SK-N-MC (cell line): ENCODE results near the gene GPC5.
A peak's percentile ranks its signal among the peaks of the same experiment; 100 is the strongest.
"Not testable (repeated sequence)": the region's sequence is repeated elsewhere in the genome, so short reads cannot be mapped to it uniquely, and the experiment has no call there.

Source experiments
- DNase-seq: peaks from one replicate; pipeline ENCODE4 v3.0.0-alpha.2; 2011; ENCODE audit warnings: low read depth, low spot score
- H3K27ac ChIP-seq: fragments of 200-600 bp; sonication (generic); 2 replicates; pipeline ENCODE4 v1.5.1; 2016; ENCODE audit warnings: mixed run types
- H3K36me3 ChIP-seq: fragments of 200-600 bp; sonication (generic); 2 replicates; pipeline ENCODE4 v1.6.1; 2017; ENCODE audit warnings: antibody characterized with exemption, low read length, mixed read lengths; ENCODE audit not compliant: insufficient read depth
- H3K4me3 ChIP-seq: fragments of 200-600 bp; sonication (generic); 2 replicates; pipeline ENCODE4 v1.5.1; 2016
- H3K9ac ChIP-seq: fragments of 200-600 bp; sonication (generic); 2 replicates; pipeline ENCODE4 v1.8.0; 2017; ENCODE audit warnings: mixed run types, mixed read lengths; ENCODE audit not compliant: insufficient read length
- H3K9me3 ChIP-seq: fragments of 200-600 bp; sonication (generic); 2 replicates; pipeline ENCODE4 v1.6.1; 2017; ENCODE audit warnings: low read depth, mild to moderate bottlenecking, antibody characterized with exemption, low read length, moderate library complexity, mixed read lengths
- EZH2 ChIP-seq: fragments of 200-600 bp; sonication (generic); IDR thresholded peaks from one replicate; pipeline ENCODE4 v1.6.1; 2017; ENCODE audit warnings: antibody characterized with exemption
- FOXP2 ChIP-seq: optimal IDR thresholded peaks from 2 replicates; pipeline ENCODE3; 2011; ENCODE audit warnings: mild to moderate bottlenecking, moderate library complexity; ENCODE audit not compliant: insufficient read depth; ENCODE audit errors: extremely low read length, control extremely low read depth
- POLR2AphosphoS5 ChIP-seq: IDR thresholded peaks from 2 replicates; pipeline ENCODE4 v1.6.1; 2012; ENCODE audit warnings: mild to moderate bottlenecking, low read depth, low read length, borderline replicate concordance

Gene GPC5

DNA sequence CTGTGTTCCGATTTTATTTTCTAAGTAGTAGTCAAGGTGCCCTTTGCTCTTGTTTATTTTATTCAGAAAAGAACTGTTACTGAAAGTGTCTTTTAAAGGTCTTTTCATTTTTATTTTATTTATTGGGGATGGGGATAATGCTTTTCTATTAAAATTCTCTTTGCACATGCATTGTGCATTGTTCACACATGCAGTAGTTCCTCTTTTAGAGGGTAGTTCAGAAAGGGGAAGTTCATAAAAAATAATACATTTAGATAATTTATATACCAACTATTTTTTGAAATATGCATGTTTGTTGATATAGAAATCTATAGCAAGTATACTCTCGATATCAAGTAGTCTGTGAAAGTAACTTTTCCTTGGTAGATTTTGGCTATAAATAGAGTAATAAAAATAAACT is 3.5 kb downstream of the GPC5 start:
- Histone ChIP-seq H3K9me3 (no peaks in the 10 kb centered on the region), H3K27ac (no peak overlapping the region), H3K9ac (no peak overlapping the region), H3K4me3 (no peak overlapping the region), H3K36me3 (no peaks in the 10 kb centered on the region)
- DNase-seq, result no peak
- TF ChIP-seq FOXP2, result no peak
- no peak for TF ChIP-seq POLR2AphosphoS5
- TF ChIP-seq EZH2, result no peak

DNA sequence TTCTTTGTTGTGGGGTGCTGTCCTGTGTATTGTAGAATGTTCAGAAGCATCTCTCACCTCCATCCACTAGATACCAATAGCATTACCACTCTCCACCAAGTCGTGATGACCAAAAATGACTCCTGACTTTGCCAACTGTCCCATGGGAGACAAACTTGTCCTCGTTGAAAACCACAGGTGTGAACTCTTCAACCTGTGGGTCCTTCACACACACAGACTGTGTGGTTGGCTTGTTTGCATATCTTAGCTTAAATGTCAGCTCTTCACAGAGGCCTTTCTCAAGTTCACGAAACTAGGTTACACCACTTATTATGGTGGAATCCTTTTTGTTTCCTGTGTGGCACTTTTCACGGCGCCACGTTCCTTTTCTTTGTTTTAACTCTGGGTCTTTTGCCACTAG is 6.8 kb downstream of the GPC5 start:
- H3K9me3 ChIP-seq, result no peaks in the 10 kb centered on the region
- no peak overlapping the region for H3K4me3 ChIP-seq
- TF ChIP-seq EZH2 (no peak), POLR2AphosphoS5 (no peak), FOXP2 (no peak)
- no peak overlapping the region for H3K27ac ChIP-seq
- H3K36me3 ChIP-seq, result no peaks in the 10 kb centered on the region
- DNase-seq, result no peak
- H3K9ac ChIP-seq, result no peak overlapping the region

DNA sequence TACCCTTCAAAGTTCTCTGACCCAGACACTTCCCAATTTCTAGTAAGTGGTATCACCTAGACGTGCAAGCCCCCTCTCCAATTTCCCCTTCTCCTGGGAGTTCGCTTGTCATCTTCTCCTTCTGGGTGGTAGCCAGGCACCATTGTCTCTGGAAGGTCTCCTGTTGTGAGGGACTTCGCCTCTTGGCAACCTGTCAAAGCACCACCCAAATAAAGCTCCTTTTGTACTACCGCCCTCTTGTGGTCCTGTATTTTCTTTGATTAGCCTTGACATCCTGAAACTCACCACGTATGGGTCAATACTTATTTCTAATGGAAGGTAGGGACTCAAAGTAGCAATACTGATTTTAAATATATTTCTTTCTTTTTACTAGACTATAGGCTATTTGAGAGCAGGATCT is 8.2 kb downstream of the GPC5 start:
- no peaks in the 10 kb centered on the region for H3K9me3 ChIP-seq
- TF ChIP-seq FOXP2 (no peak), EZH2 (no peak), POLR2AphosphoS5 (no peak)
- H3K9ac ChIP-seq, result no peak overlapping the region
- H3K4me3 ChIP-seq, result no peak overlapping the region
- H3K27ac ChIP-seq, result no peak overlapping the region
- H3K36me3 ChIP-seq, result no peaks in the 10 kb centered on the region
- peak; percentile 35 for DNase-seq

DNA sequence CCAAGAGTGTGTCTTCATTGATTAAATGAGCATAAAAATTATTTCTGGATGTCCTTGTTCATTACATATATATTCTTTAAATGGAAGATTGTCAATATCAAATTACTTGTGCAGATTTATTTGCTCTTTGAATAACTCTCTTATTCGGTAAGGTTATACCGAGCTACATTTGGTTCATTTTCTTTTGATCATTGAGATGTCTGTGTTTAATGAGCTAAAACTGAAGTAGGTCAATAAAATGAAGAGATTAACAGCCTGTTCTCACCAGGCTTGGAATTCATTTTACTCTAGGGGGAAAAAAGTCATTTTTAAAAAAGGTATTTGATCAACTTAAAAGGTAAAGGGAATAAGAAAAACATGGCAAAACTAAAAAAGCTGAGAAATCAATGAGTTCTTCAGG is 10.6 kb downstream of the GPC5 start:
- H3K27ac ChIP-seq, result no peak overlapping the region

DNA sequence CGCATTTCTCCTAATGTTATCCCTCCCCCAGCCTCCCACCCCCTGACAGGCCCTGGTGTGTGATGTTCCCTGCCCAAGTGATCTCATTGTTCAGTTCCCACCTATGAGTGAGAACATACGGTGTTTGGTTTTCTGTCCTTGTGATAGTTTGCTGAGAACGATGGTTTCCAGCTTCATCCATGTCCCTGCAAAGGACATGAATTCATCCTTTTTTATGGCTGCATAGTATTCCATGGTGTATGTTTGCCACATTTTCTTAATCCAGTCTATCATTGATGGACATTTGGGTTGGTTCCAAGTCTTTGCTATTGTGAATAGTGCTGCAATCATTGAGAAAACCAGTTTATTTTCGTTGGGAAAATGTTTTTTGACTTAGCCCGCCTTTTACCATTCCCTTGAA is 18.2 kb downstream of the GPC5 start:
- not testable (repeated sequence) for H3K9me3 ChIP-seq, H3K36me3 ChIP-seq, DNase-seq, H3K4me3 ChIP-seq, H3K27ac ChIP-seq, H3K9ac ChIP-seq

More for the DNA sequence above, 10.6 kb downstream of the GPC5 start:
- TF ChIP-seq POLR2AphosphoS5 (no peak), FOXP2 (no peak), EZH2 (no peak)
- DNase-seq, result no peak
- H3K36me3 ChIP-seq, result no peaks in the 10 kb centered on the region
- H3K4me3 ChIP-seq, result no peak overlapping the region
- no peak overlapping the region for H3K9ac ChIP-seq
- no peaks in the 10 kb centered on the region for H3K9me3 ChIP-seq

DNA sequence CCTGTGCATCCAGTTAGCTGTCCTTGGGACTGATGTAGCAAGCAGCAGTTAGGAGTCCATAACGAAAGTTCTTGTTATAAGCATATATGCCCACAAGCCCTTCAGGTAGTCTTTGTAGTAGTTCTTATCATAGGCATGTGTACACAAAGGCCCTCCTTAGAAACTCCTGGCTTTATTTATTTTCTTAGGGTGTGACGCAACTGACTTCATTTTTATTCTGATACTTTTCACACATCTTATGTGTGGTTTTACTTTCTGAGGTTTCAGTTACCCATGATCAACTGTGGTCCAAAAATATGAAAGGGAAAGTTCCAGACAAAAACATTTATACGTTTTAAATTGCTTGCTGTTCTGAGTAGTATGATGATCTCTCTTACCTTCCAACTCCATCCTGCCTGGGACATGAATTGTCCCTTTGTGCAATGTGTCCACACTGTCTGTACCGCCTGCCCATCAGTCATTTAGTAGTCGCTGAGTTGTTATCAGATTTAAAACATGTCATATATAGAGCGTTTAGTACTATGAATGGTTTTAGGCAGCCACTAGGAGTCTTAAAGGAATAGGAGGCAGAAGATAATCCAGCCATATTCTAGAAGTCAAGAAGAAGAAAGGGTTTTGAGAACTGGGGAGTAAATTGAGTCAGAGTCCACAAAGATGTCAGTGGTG is 19.4 kb downstream of the GPC5 start:
- DNase-seq, result no peak
- Histone ChIP-seq H3K9me3 (no peaks in the 10 kb centered on the region), H3K36me3 (no peaks in the 10 kb centered on the region), H3K9ac (no peak overlapping the region), H3K27ac (no peak overlapping the region), H3K4me3 (no peak overlapping the region)
- TF ChIP-seq FOXP2 (no peak), POLR2AphosphoS5 (no peak), EZH2 (no peak)

DNA sequence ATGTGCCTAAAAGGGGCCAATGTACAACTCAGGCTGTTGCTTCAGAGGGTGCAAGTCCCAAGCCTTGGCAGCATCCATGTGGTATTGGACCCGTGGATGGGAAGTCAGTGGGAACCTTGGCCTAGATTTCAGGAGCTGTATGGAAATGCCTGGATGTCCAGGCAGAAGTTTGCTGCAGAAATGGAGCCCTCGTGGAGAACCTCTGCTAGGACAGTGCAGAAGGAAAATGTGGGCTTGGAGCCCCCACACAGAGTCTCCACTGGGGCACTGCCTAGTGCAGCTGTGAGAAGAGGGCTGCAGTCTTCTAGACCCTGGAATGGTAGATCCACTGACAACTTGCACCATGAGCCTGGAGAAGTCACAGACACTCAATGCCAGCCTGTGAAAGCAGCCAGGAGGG is 28.5 kb downstream of the GPC5 start:
- no peak overlapping the region for H3K9ac ChIP-seq
- TF ChIP-seq FOXP2 (no peak), POLR2AphosphoS5 (no peak), EZH2 (no peak)
- no peaks in the 10 kb centered on the region for H3K36me3 ChIP-seq
- H3K4me3 ChIP-seq, result no peak overlapping the region
- no peaks in the 10 kb centered on the region for H3K9me3 ChIP-seq
- DNase-seq, result no peak
- H3K27ac ChIP-seq, result no peak overlapping the region

DNA sequence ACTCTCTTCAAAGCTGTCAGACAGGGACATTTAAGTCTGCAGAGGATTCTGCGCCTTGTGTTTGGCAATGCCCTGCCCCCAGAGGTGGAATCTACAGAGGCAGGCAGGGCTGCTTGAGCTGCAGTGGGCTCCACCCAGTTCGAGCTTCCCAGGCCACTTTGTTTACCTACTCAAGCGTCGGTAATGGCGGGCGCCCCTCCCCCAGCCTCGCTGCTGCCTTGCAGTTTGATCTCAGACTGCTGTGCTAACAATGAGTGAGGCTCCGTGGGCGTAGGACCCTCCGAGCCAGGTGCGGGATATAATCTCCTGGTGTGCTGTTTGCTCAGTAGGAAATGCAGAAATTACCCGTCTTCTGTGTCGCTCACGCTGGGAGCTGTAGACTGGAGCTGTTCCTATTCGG is 40.3 kb downstream of the GPC5 start:
- H3K4me3 ChIP-seq, result not testable (repeated sequence)

DNA sequence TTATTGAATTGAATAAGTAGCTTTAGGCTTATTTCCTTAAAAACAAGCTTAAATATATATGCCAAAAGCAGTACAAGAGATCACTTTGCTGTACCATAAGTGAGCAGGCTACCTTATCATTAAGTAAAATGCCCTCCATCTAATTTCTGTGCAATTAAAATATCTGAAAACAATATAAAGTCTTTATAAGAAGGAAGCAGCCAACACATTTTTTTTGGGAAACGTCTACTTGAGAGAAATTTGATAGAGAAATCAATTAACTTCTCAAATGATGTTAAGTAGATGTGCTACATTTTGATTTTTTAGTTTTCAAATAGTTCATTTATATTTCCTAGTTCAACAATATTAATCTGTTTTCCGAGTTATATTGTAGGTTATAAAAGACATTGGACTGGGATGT is 52.5 kb downstream of the GPC5 start:
- DNase-seq, result no peak
- TF ChIP-seq POLR2AphosphoS5 (no peak), EZH2 (no peak)

More for the DNA sequence above, 40.3 kb downstream of the GPC5 start:
- H3K27ac ChIP-seq, H3K9me3 ChIP-seq, H3K9ac ChIP-seq, H3K36me3 ChIP-seq, DNase-seq: not testable (repeated sequence)

DNA sequence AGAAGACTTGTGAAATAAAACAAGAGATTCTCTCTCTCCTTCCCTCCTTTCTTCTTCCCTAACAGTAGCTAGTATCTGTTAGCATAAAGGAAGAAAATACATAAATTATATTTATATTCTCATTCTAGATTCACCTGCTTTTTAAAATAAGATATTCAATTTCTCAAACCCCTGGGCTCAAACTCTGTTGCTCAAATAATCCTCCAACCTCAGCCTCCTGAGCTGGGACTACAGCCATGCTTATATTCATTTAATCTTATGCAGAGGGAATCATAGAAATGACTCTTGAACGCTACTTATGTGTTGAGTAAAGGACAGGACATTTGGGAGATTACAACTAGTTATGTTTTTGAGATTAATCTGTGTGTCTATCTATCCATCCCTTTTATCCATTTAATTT is 56.2 kb downstream of the GPC5 start:
- no peaks in the 10 kb centered on the region for H3K9me3 ChIP-seq
- DNase-seq, result no peak
- H3K36me3 ChIP-seq, result no peaks in the 10 kb centered on the region
- H3K9ac ChIP-seq, result no peak overlapping the region
- TF ChIP-seq EZH2, result no peak
- TF ChIP-seq POLR2AphosphoS5, result no peak
- no peak for TF ChIP-seq FOXP2
- H3K27ac ChIP-seq, result no peak overlapping the region
- no peak overlapping the region for H3K4me3 ChIP-seq

More for the DNA sequence above, 52.5 kb downstream of the GPC5 start:
- H3K27ac ChIP-seq, result no peak overlapping the region
- no peaks in the 10 kb centered on the region for H3K36me3 ChIP-seq
- H3K4me3 ChIP-seq, result no peak overlapping the region
- H3K9ac ChIP-seq, result no peak overlapping the region
- no peaks in the 10 kb centered on the region for H3K9me3 ChIP-seq
